Measurements from ENCODE around the gene AMOTL1. TPM values are rescaled to one million over a fixed set of nuclear protein-coding genes. Genes with fewer than 3 reads are reported as not detected.

Gene AMOTL1
- polyA plus RNA-seq, 1 of the 3 experiments (the other 2 are of a cell fraction), result 10.7 TPM

DNA sequence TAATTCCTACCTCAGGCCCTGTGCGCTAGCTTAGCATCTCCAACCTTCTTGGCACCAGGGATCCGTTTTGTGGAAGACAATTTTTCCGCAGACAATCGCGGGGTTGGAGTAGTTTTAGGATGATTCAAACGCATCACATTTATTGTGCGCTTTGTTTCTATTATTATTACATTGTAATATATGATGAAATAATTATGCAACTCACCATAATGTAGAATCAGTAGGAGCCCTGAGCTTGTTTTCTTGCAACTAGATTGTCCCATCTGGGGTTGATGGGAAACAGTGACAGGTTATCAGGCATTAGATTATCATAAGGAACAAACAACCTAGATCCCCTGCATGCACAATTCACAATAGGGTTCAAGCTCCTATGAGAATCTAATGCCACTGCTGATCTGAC lies 52.3 kb downstream of the AMOTL1 start:
- peaks cover 4% of the 10 kb centered on the region for H3F3A ChIP-seq (replicated peaks; ENCODE audit: insufficient read depth)
- no peak overlapping the region for H3K4me3 ChIP-seq (ENCODE audit: low read depth in 2 of 2, low read length in 1 of 2)
- TF ChIP-seq, protein P1, sequence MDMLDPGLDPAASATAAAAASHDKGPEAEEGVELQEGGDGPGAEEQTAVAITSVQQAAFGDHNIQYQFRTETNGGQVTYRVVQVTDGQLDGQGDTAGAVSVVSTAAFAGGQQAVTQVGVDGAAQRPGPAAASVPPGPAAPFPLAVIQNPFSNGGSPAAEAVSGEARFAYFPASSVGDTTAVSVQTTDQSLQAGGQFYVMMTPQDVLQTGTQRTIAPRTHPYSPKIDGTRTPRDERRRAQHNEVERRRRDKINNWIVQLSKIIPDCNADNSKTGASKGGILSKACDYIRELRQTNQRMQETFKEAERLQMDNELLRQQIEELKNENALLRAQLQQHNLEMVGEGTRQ (IDR thresholded peaks at IDR 0.05; ENCODE audit: borderline replicate concordance, low read depth, low read length), result no peak
- TF ChIP-seq POLR2AphosphoS5 (IDR thresholded peaks at IDR 0.05; ENCODE audit: low read depth, low read length), result no peak
- no peak for TF ChIP-seq RCOR1 (IDR thresholded peaks at IDR 0.05; ENCODE audit: low read length)
- no peak for TF ChIP-seq GATA2 (CRISPR knock-in tag; IDR thresholded peaks at IDR 0.05)
- no peak for TF ChIP-seq RAD21 (IDR thresholded peaks at IDR 0.05; ENCODE audit: low read length)
- TF ChIP-seq SIN3A (IDR thresholded peaks at IDR 0.05; ENCODE audit: borderline replicate concordance, low read depth, low read length), result no peak
- no peak for DNase-seq
- peaks cover 62 to 71% of the 10 kb centered on the region in 2 experiments for H3K36me3 ChIP-seq (replicated peaks in 1 of 2; ENCODE audit: control insufficient read depth in 1 of 2, insufficient read depth in 2 of 2, low read length in 1 of 2)
- ChIA-PET POLR2A (interaction anchor here (0.9 kb wide), 1 partner anchor 15 kb away, joined by 3 read pairs; no protein-coding TSS in a partner anchor), CTCF (interaction anchor here (1.4 kb wide), 1 partner anchor 198 kb away, joined by 4 read pairs; no protein-coding TSS in a partner anchor)
- H3K4me1 ChIP-seq (ENCODE audit: control insufficient read depth in 1 of 2, insufficient read depth in 2 of 2, low read depth in 1 of 2, low read length in 1 of 2), result no peaks in the 10 kb centered on the region
- H3K9me3 ChIP-seq, result peaks cover 19% of the 10 kb centered on the region
- H3K27ac ChIP-seq (ENCODE audit: low read depth in 2 of 2, low read length in 1 of 2), result no peak overlapping the region
- no peaks in the 10 kb centered on the region for H3K27me3 ChIP-seq (ENCODE audit: insufficient read depth)
- H3K79me2 ChIP-seq (ENCODE audit: insufficient read depth), result peaks cover 29% of the 10 kb centered on the region
- 99% methylated on average over 7 of the region's 7 CpGs for WGBS (ENCODE audit: low lambda C conversion rate)
- H2AFZ ChIP-seq (ENCODE audit: low read depth), result no peak overlapping the region
- H3K9ac ChIP-seq, result no peak overlapping the region
- H3K9me2 ChIP-seq, result no peaks in the 10 kb centered on the region
- no peak overlapping the region for H3K4me2 ChIP-seq
- no peaks in the 10 kb centered on the region for H4K20me1 ChIP-seq (ENCODE audit: insufficient read depth)

- H3K36me3 ChIP-seq (replicated peaks in 1 of 2; ENCODE audit: control insufficient read depth in 1 of 2, insufficient read depth in 2 of 2, low read length in 1 of 2), result peaks cover 62 to 67% of the 10 kb centered on the region in 2 experiments
- CTCF ChIA-PET, result no interaction called here
- TF ChIP-seq, protein P1 (IDR thresholded peaks at IDR 0.05; ENCODE audit: borderline replicate concordance, low read depth, low read length), result no peak
- no peak for TF ChIP-seq SMC3 (IDR thresholded peaks at IDR 0.05; ENCODE audit: low read depth, low read length)
- TF ChIP-seq REST (IDR thresholded peaks at IDR 0.05; ENCODE audit: low read depth, low read length), result no peak
- TF ChIP-seq TEAD4 (IDR thresholded peaks at IDR 0.05; ENCODE audit: borderline replicate concordance, insufficient read depth), result no peak
- TF ChIP-seq, protein P2, sequence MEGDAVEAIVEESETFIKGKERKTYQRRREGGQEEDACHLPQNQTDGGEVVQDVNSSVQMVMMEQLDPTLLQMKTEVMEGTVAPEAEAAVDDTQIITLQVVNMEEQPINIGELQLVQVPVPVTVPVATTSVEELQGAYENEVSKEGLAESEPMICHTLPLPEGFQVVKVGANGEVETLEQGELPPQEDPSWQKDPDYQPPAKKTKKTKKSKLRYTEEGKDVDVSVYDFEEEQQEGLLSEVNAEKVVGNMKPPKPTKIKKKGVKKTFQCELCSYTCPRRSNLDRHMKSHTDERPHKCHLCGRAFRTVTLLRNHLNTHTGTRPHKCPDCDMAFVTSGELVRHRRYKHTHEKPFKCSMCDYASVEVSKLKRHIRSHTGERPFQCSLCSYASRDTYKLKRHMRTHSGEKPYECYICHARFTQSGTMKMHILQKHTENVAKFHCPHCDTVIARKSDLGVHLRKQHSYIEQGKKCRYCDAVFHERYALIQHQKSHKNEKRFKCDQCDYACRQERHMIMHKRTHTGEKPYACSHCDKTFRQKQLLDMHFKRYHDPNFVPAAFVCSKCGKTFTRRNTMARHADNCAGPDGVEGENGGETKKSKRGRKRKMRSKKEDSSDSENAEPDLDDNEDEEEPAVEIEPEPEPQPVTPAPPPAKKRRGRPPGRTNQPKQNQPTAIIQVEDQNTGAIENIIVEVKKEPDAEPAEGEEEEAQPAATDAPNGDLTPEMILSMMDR (IDR thresholded peaks at IDR 0.05), result no peak
- TF ChIP-seq FOXM1 (IDR thresholded peaks at IDR 0.05; ENCODE audit: low read depth), result no peak
- TF ChIP-seq, protein P3, sequence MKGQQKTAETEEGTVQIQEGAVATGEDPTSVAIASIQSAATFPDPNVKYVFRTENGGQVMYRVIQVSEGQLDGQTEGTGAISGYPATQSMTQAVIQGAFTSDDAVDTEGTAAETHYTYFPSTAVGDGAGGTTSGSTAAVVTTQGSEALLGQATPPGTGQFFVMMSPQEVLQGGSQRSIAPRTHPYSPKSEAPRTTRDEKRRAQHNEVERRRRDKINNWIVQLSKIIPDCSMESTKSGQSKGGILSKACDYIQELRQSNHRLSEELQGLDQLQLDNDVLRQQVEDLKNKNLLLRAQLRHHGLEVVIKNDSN (IDR thresholded peaks at IDR 0.05; ENCODE audit: borderline replicate concordance, low read depth), result no peak
- no peak for TF ChIP-seq IRF3 (IDR thresholded peaks at IDR 0.05; ENCODE audit: low read depth, low read length)
- TF ChIP-seq, protein P4, sequence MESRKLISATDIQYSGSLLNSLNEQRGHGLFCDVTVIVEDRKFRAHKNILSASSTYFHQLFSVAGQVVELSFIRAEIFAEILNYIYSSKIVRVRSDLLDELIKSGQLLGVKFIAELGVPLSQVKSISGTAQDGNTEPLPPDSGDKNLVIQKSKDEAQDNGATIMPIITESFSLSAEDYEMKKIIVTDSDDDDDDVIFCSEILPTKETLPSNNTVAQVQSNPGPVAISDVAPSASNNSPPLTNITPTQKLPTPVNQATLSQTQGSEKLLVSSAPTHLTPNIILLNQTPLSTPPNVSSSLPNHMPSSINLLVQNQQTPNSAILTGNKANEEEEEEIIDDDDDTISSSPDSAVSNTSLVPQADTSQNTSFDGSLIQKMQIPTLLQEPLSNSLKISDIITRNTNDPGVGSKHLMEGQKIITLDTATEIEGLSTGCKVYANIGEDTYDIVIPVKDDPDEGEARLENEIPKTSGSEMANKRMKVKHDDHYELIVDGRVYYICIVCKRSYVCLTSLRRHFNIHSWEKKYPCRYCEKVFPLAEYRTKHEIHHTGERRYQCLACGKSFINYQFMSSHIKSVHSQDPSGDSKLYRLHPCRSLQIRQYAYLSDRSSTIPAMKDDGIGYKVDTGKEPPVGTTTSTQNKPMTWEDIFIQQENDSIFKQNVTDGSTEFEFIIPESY (IDR thresholded peaks at IDR 0.05; ENCODE audit: borderline replicate concordance, low read depth), result no peak
- TF ChIP-seq FOSL2 (IDR thresholded peaks at IDR 0.05; ENCODE audit: borderline replicate concordance, low read depth), result no peak
These were observed 53.3 kb downstream of the AMOTL1 start for GRCh38 chr11:94821439-94821838.

More at GRCh38 chr11:94821439-94821838, 53.3 kb downstream of the AMOTL1 start:
- H3K4me3 ChIP-seq (ENCODE audit: low read depth in 2 of 2, low read length in 1 of 2), result no peak overlapping the region
- no peaks in the 10 kb centered on the region for H3K27me3 ChIP-seq (ENCODE audit: insufficient read depth)
- no peaks in the 10 kb centered on the region for H4K20me1 ChIP-seq (ENCODE audit: insufficient read depth)
- H3K9ac ChIP-seq, result no peak overlapping the region
- H3K79me2 ChIP-seq (ENCODE audit: insufficient read depth), result peaks cover 23% of the 10 kb centered on the region
- POLR2A ChIA-PET, result no interaction called here
- no peaks in the 10 kb centered on the region for H3K9me2 ChIP-seq
- no peak overlapping the region for H3K27ac ChIP-seq (ENCODE audit: low read depth in 2 of 2, low read length in 1 of 2)
- no peaks in the 10 kb centered on the region for H3K4me1 ChIP-seq (ENCODE audit: control insufficient read depth in 1 of 2, insufficient read depth in 2 of 2, low read depth in 1 of 2, low read length in 1 of 2)
- no peak for DNase-seq
- H2AFZ ChIP-seq (ENCODE audit: low read depth), result no peak overlapping the region
- H3K9me3 ChIP-seq, result peaks cover 10% of the 10 kb centered on the region; the same call in 1 of the 2 replicates
- no peak overlapping the region for H3K4me2 ChIP-seq
- WGBS (ENCODE audit: low lambda C conversion rate), result 99% methylated on average over 14 of the region's 14 CpGs
- H3F3A ChIP-seq (replicated peaks; ENCODE audit: insufficient read depth), result peaks cover 4% of the 10 kb centered on the region
